Panc1 (cell line): ENCODE data around the gene PRIMPOL.
"Not testable (repeated sequence)": the region's sequence is repeated elsewhere in the genome, so short reads cannot be mapped to it uniquely, and the experiment has no call there.

Experiments used
- TCF7L2 ChIP-seq: IDR thresholded peaks from 2 replicates; pipeline ENCODE4 v1.6.1; 2011; ENCODE audit warnings: mild to moderate bottlenecking, low read depth, low read length, inconsistent platforms
- TF ChIP-seq, protein P1 (sequence below): fragments of 450-650 bp; IDR thresholded peaks from 2 replicates; pipeline ENCODE4 v1.5.1; 2017; ENCODE audit warnings: mild to moderate bottlenecking

DNA sequence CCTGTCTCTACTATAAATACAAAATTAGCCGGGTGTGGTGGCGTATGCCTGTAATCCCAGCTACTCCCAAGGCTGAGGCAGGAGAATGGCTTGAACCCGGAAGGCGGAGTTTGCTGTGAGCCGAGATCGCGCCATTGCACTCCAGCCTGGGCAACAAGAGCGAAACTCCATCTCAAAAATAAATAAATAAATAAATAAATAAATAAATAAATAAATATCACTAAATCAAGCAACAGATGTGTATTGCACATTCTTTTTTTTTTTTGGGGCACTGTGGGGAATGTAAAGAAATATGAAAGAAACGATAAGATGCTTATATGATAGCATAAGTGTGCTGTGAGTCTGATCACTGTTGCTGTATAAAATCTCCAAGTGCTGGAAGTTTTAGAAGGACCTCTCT lies 8.3 kb downstream of the PRIMPOL start:
- TF ChIP-seq TCF7L2, result not testable (repeated sequence)
- TF ChIP-seq, protein P1, sequence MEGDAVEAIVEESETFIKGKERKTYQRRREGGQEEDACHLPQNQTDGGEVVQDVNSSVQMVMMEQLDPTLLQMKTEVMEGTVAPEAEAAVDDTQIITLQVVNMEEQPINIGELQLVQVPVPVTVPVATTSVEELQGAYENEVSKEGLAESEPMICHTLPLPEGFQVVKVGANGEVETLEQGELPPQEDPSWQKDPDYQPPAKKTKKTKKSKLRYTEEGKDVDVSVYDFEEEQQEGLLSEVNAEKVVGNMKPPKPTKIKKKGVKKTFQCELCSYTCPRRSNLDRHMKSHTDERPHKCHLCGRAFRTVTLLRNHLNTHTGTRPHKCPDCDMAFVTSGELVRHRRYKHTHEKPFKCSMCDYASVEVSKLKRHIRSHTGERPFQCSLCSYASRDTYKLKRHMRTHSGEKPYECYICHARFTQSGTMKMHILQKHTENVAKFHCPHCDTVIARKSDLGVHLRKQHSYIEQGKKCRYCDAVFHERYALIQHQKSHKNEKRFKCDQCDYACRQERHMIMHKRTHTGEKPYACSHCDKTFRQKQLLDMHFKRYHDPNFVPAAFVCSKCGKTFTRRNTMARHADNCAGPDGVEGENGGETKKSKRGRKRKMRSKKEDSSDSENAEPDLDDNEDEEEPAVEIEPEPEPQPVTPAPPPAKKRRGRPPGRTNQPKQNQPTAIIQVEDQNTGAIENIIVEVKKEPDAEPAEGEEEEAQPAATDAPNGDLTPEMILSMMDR, result not testable (repeated sequence)
